Measurements from ENCODE around the gene ZNF513. TPM values are rescaled to one million over a fixed set of nuclear protein-coding genes. Genes with fewer than 3 reads are reported as not detected.

Gene ZNF513, protein sequence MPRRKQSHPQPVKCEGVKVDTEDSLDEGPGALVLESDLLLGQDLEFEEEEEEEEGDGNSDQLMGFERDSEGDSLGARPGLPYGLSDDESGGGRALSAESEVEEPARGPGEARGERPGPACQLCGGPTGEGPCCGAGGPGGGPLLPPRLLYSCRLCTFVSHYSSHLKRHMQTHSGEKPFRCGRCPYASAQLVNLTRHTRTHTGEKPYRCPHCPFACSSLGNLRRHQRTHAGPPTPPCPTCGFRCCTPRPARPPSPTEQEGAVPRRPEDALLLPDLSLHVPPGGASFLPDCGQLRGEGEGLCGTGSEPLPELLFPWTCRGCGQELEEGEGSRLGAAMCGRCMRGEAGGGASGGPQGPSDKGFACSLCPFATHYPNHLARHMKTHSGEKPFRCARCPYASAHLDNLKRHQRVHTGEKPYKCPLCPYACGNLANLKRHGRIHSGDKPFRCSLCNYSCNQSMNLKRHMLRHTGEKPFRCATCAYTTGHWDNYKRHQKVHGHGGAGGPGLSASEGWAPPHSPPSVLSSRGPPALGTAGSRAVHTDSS
- total RNA-seq: 20.7 TPM
- long read RNA-seq, partial matches to known transcripts: 9 of 13 reads
- long read RNA-seq, other reads (novel, unspliced or antisense): 4 of 13 reads

DNA sequence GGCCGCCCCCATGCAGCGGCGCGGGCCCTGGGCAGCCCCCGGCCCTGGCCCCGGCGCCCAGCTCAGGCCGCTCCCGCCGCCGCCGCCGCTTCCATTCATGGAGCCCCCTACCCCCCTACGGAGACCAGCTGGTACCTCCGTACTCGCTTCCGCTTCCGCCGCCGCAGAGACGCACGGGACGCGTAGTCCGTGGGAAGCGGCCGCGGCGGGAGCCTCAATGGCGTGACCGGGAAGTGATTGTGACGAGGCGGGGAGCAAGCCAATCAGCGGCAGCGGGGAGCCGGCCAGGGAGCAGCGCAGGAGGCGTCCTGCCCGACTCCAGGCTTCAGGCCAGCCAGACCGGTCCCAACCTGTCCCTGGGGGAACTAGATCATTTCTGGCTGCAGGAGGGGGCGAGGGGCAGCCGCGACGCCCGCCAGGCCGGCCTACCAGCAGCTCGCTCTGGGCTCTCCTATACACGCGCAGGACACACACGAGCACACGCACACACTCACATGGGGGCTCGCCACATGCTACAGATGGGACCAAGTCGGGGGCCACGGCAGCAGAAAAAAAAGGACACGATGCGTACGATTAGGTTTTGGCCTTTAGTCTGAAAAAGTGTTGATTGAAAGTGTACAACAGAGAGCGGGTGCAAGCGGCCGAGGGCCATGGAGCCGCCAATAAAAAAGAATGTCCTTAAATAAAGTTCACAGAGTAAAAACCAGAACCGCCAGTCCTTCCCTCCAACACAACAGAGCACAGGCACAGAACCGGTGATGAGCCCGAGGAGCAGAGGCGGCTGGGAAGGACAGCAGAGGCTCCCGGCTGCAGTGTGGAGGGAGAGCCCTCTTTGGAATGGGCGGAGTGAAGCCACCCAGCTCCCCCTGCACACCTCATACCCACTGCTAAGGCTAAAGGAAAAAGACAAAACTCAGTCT lies at the start of gene ZNF513:
Gene ZNF513 (minus strand): TSS at position 109 of the 920 bp plus-strand sequence. CDS start 208 bp downstream, outside the sequence.
- peak; percentile 100 for DNase-seq (ENCODE audit: low spot score)

DNA sequence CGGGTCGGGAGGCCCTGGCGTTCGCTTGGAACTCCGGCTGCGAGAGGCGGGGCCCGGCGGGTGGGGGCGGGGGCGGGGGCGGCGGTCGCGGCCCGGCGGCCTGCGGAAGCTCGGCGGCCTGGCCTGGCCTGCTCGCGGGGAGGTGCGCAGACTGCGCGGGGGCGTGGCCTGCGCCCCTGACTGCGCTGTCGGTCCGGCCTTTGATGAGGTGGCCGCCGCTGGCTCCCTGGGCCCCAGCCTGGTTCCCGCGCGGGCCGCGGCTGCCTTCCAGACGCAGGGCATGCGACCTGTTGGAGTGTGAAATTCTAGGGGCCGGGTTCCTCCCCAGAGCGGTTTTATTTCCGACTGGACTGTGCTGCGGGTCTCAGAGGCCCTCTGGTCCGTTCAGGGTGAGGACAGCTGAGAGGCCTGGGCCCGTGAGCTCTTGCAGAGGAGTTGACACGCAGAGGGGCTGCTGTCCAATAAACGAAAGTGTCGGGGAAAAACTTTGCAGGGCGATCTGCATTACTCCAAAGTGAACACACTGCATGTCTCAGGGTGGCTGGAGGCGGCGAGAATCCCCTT lies 48.5 kb upstream of the ZNF513 start:
- peak; percentile 94 for DNase-seq (ENCODE audit: low spot score)

DNA sequence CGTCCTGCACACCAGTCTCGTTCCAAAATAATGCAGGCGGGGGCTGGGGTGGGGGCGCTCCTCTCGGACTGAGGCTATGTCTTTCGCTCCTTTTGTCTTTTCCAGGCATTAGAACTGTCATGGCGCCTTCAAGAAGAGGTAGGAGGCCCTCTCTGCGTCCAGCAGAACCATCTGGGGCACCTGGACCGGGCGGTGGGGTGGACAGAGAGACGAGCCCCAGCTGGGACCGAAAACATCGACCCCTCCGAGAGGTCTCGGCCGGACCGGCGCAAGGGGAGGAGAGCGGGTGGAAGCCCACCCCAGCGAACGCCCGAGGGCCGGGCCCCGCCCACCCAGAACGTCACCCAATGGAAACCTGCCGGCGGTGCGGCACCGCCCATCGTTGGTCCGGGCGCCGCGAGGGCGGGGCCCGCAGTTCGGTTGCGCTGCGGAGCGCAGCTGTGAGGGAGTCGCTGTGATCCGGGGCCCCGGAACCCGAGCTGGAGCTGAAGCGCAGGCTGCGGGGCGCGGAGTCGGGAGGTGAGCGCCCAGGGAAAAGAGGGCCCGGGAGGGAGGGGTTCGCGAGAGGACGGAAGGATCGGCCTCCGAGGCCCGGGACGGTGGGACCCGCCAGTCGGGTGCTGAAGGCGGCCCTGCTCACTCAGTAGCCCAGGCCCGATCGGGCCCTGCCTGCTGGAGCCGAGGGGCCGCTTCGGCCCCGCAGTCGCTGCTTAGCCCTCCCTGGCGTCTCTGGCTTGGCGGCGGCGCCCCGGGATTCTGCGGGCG lies 47.9 kb upstream of the ZNF513 start, which contains the start of gene NRBP1:
Gene NRBP1 (plus strand): TSS at position 419 of the 765 bp plus-strand sequence. CDS start 4,643 bp downstream, outside the sequence.
- peak; percentile 98 for DNase-seq (ENCODE audit: low spot score)

DNA sequence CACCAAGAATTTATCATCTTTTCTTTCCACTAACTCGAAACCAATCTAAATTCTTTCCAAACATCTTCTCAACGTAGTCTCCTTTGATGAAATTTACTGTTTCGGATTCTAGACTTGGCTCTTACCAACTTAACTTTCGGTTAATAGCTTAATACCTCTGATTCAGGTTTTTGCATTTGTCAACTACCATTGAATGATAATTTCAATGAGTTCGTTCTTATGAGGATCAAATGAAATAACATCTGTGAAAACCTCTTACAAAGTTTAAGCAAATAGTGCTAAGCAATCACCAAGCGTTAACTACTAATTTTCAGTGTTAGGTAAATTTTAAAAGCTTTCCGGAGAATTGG lies 47.3 kb upstream of the ZNF513 start:
- DNase-seq (ENCODE audit: low spot score): no peak

DNA sequence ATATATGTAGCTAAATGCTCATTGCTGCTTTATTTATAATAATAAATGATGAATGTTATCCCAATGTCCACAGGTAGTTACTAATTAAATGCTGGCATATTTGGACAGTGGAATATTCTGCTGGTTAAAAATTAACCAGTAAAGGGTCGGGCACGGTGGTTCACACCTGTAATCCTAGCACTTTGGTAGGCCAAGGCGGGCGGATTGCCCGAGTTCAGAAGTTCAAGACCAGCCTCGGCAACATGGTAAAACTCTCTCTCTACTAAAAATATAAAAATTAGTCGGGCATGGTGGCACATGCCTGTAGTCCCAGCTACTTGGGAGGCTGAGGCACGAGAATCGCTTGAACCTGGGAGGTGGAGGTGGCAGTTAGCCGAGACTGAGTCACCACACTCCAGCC lies 44.5 kb upstream of the ZNF513 start:
- peak; percentile 57 for DNase-seq (ENCODE audit: low spot score)

DNA sequence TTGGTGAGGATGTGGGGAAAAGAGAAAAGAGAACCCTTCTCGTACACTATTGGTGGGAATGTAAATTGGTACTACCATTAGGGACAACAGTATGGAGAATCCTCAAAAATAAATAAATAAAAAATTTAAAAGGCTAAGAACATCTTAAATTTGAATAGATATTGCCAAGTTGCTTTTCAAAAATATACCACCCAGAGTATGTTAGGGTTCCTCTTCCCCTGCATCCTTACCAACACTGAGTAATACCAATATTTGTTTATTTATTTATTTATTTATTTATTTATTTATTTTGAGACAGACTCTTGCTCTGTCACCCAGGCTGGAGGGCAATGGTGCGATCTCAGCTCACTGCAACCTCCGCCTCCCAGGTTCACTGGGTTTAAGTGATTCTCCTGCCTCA lies 42.4 kb upstream of the ZNF513 start:
- no peak for DNase-seq (ENCODE audit: low spot score)

DNA sequence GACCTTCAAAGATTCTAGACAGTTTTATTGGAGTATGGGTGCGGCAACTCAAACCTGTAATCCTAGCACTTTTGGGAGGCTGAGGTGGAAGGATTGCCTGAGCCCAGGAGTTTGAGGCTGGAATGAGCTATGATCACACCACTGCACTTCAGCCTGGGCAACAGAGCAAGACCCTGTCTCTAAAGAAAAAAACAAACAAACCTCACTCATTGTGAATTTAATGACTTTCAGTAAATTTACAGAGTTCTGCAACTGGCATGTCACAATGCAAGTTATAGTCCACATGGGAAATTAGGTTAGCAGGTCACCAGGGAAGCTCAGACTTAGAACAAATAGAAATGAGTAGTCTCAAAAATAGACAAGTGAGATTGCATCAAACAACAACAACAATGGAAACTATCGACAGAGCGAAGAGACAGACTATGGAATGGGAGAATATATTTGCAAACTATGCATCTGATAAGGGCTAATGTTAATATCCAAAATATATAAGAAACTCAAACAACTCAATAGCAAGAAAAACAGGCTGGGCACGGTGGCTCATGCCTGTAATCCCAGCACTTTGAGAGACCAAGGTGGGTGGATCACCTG lies 41.2 kb upstream of the ZNF513 start:
- no peak for DNase-seq (ENCODE audit: low spot score)

DNA sequence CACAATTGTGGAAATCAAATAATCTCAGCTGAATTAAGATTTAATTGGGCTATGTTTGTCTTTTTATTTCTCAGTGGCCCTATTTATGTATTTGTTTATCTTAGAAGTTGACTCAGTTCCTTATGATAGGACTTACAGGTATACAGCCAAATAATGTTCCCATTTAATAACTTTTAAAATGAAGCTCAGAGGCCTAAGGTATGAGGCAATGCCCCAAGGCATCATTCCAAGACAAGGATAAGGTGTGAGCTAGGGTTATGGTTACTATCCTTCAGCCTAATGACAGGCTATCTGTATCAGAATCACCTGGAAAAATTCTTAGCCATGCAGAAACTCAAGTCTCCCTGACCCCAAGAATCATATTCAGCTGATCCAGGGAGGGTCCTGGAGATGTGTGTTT lies 40.5 kb upstream of the ZNF513 start:
- DNase-seq (ENCODE audit: low spot score): no peak

DNA sequence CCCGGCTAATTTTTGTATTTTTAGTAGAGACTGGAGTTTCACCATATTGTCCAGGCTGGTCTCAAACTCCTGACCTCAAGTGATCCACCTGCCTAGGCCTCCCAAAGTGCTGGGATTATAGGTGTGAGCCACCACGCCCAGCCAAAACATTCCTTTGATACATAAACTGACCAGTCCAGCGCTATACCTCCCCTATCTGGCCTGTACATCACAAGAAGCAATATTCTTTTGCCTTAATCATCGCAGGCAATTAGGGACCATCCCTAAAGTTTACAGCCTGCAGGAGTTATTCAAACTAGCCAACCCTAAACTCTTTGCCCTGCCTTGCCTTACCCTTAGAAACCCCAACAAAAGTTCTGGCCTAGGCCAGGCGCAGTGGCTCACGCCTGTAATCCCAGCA lies 35.6 kb upstream of the ZNF513 start:
- DNase-seq (ENCODE audit: low spot score): no peak

DNA sequence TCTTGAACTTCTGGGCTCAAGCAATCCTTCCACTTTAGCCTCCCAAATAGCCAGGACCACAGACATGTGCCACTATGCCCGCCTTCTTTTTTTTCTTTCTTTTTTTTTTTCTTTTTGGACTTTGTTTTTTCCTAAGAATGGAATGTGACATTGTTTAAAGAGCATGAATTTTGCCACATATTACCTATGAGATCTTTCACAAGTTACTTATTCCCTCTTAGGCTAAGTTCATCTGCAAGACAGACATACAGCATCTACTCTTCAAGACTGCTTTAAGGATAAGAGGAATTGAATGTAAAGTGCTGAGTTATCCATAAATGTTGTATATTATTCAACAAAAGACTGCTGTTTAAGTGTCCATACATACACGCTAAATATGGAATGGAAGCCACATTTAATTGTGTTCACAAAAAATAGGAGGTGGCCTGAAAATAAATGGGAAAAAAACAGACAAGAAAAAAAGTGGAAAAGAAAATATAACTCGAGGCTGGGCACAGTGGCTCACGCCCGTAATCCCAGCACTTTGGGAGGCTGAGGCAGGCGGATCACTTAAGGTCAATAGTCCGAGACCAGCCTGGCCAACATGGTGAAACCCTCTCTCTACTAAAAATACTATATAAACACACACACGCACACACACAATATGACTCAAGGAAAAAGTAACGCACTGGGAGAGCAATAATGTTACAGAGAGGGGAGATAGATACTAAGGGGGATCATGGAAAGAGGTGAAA lies 32.1 kb upstream of the ZNF513 start:
- DNase-seq (ENCODE audit: low spot score): peak; percentile 69

DNA sequence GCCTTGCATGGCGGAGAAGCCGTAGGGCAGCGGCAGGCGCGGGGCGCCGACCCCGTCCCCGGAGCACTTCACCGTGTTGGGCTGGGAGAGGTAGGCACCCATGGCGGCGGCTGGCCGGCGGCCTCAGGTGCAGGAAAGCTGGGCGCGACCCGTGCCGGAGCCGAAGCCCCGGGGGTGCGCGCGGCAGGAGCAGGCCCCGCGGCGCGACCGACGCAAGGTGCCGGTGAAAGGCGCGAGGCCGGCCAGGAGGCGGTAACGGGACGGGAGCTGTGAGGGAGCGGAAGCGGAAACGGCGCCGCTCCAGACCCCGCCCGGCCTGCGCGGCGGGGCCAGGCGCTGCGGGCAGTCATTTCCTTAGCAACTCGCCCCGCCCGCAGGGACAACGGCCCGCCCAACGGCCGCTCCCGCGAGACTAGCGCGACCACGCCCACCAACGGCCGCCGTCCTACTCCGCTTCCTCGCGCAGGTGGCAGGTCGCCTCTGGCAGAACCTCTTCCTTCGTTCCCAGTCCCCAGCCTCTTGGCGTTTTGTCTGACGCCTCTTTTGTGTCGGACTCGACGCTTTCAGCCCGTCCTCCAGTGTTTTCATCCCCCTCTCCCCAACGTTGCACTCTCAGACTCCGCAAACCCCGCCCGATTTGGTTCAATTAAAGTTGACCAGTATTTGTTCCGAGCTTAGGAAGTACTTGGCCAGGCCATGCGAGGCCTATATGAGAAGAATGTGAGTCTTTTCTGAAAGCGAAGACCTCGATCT lies 29.0 kb upstream of the ZNF513 start, which contains the start of gene PPM1G:
Gene PPM1G (minus strand): TSS at position 271 of the 753 bp plus-strand sequence. CDS start 169 bp downstream, at position 102.
- DNase-seq (ENCODE audit: low spot score): peak; percentile 98

DNA sequence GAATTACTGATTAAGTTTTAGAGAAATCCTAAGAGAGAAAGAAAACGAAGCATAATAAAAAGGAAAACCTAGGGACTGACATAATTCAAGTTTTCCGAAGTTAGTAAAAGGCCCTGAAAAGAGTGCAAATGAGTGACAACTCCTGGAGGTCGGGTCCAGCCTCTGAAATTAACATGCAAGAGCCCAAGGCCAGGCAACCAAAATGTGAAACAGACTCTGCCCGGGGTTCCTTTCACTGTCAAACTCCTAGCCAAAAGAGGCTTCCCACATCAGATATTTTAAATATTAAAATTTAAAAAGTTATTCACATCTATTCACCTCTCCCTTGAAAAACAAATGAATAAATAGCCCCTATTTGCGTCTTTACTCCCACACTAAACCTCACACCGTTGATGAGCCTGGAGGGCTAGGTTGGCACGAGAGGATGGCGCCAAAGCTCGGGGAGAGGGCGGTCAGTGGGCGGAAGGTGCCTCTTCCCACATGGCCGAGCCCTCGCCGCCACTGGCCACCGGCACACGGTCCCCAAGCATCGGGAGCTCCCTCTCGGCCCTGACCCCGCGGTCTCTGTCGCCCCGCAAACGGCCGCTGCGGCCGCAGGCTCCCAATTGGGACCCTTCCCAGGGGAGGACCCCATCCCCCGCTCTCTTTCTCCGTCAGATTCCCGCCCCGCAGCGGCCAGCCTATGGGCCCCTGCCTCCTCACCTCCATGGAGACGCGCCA lies 28.2 kb upstream of the ZNF513 start:
- DNase-seq (ENCODE audit: low spot score): peak; percentile 26

DNA sequence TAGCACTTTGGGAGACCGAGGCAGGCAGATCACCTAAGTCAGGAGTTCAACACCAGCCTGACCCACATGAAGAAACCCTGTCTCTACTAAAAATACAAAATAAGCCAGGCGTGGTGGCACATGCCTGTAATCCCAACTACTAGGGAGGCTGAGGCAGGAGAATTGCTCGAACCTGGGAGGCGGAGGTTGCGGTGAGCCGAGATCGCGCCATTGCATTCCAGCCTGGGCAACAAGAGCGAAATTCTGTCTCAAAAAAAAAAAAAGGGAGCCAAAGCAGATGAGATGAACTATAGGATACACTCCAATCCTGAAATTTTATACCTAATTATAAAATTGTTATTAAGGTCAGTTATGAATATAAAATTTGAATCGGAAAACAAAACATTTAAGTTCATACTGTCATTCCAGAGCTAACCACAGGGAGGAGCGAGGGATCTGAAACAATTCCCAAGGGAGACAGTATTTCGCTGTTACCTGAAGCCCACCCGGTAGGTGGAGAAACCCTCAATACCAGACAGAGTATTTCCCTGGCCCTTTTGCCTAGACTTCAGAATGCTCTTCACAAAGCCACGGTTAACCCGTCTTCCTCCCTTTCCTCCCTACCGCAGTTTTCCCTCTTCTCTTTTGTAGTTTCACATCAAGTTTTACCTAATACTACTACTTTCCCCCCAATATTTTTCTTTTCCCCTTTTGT lies 27.4 kb upstream of the ZNF513 start:
- peak; percentile 30 for DNase-seq (ENCODE audit: low spot score)

DNA sequence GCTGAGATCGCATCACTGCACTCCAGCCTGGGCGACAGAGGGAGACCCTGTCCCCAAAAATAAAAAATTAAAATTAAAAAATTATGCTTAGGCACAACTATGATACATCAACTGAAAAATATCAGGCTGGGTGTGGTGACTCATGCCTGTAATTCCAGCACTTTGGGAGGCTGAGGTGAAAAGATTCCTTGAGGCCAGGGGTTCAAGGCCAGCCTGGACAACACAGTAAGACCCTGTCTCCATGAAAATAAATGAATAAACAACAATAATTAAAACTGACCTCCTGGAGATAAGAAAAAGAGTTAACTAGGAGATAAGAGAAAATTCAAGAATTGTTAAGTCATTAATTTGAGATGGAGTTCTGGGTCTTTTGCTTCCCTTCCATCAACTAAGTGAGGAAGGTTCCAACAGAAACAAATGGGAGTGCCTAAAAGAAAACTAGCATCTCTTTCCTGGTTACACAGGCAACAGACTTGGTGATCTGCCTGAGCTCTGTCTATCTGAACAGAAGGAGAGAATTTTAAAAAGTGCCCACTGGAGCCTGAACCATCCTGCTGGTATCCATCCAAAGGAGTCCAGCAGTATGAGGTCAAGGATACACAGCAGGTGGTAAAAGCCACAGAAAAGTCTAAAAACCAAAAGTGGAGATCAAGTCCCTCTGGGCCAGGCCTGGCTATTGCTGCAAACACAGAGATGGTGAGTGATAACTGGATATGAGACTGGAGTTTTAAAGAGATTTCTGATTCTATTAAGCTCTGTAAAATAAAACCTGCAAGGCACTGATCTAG lies 20.0 kb upstream of the ZNF513 start:
- peak; percentile 12 for DNase-seq (ENCODE audit: low spot score)

DNA sequence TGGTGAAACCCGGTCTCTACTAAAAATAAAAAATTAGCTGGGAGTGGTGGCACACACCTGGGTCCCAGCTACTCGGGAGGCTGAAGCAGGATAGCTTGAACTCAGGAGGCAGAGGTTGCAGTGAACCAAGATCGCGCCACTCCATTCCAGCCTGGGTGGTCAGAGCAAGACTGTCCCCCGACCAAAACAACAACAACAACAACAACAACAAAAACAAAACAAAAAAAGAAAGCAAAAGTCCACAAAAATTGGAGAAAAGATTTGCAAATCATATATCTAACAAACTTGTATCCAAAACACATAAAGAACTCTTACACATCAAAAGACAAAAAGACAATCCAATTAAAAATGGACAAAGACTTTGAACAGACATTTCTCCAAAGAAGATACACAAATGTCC lies 18.4 kb upstream of the ZNF513 start:
- peak; percentile 43 for DNase-seq (ENCODE audit: low spot score)

DNA sequence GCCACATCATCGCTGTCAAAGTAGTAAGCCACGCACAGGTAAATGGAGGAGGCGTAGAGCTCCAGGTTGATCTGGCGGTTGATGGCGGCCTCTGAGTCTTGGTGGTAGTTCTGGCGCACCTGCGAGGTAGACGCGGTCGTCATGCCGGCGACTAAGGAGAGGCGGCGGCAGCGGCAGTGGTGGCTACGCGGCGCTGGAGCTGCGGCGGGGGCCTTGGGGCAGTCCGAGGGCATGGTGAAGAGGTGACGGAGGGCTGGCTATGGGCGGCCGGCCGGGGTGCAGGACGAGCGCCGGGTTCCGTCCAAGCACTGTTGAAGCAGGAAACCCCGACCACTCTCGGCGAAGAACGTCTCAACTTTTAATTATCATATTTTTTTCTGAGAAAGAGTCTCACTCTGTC lies 12.7 kb upstream of the ZNF513 start:
- peak; percentile 82 for DNase-seq (ENCODE audit: low spot score)
